ENCODE measurements around the gene IGSF8.

Gene IGSF8

DNA sequence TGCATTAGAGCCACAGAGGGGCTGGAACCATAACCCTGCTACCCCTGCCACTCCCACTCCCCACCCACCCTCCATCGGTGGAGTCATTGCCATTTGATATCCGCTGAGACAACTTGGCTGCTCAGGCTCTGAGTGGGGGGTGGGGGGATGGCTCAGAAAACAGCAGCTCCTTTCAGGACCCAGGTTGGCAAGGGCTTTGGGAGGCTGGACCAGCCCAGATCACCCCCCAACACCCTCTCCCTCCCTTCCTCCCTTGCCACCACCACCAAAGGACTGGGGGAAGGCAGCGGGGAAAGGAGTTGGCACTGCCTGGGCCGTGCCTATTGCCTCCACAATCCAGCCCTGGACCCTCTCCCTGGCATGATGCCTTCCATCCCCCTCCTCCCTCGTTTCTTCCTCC lies 30.2 kb downstream of the IGSF8 start:
- no peak for TF ChIP-seq CTCF (IDR thresholded peaks at IDR 0.05; ENCODE audit: borderline replicate concordance, insufficient read depth, low read depth, low read length)
- H3K4me3 ChIP-seq (ENCODE audit: low read depth, low read length) = no peak overlapping the region

DNA sequence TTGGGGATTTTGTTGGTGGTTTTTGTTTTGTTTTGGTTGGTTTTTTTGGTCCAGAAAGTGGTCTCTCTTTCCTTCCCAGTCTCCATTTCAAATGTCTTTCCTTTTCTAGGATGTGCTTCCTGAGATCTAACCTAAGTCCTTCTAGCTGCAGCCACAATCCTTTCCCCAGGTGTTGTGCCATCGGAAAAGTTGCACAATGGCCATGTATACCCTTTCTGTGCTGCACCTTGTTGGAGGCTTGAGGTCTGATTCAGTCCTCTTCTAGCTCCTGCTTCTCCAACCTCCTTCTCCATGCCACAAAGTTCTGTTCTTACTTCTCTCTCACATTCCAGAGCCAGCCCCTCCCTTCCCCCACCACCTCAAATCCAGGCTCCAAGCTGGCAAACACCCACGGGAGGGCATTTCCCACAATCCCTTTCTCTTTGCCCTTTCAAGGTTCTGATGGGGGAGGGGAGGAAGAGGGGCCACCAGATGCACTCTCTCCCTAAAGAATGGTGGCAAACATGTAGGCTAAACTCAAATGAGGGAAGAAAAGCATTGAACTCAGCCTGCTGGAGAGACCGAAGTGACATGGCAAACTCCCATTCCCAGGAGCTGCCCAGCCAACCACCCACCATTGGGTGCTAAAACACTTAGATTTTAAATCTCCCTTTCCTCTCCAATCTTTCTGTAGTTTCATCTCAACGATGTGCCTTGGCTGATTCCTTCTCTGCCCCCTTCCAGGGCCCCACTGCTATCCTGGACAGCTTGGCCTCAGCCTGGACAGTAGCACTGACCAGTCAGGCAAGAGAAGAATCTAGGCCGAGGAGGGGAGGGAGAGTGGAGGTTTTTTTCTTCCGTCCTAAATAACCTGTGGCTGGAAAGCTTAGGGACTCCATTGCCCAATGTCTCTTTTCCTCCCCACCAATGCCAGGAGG lies 31.3 kb downstream of the IGSF8 start:
- no peak overlapping the region for H3K4me3 ChIP-seq (ENCODE audit: low read depth, low read length)
- TF ChIP-seq CTCF (IDR thresholded peaks at IDR 0.05; ENCODE audit: borderline replicate concordance, insufficient read depth, low read depth, low read length) = no peak

GRCh38 chr1:160064746-160065145 lies 33.7 kb downstream of the IGSF8 start:
- no peak for TF ChIP-seq CTCF (IDR thresholded peaks at IDR 0.05; ENCODE audit: borderline replicate concordance, insufficient read depth, low read depth, low read length)
- no peak overlapping the region for H3K4me3 ChIP-seq (ENCODE audit: low read depth, low read length)

DNA sequence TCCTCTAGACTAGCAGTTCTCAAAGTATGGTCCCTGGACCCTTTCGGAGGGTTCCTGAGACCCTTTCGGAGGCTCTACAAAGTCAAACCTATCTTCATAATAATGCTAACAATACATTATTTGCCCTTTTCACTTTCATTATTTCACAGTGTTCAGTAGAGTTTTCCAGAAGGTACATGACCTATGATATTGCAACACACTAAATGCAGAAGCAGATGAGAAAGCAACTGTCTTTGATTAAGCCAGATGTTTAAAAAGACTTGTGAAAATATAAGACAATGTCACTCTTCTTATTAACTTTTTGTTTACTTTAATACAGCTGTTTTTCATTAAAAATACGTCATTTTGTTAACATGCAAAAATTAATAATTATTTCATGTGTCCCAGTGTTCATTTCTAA lies 34.3 kb downstream of the IGSF8 start:
- no peak for TF ChIP-seq CTCF (IDR thresholded peaks at IDR 0.05; ENCODE audit: borderline replicate concordance, insufficient read depth, low read depth, low read length)

DNA sequence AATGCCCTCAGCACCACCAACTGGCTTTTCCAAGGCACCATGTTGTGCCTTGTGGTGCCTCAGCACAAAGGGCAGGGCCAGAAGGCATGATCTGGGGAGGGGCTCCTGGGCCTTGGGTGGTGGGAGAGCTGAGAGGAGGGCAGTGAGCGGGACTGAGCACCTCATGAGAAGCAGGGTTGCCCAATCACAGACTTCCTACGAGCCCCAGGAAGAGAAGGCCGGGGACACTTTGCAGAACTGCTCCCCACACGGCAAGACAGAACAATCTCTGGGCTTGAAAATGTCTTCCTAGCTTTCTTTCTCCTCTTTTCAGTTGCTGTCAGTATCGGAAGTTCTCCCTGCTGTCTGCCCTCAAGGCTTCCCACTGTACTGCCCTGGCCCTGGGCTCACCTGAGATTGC lies 35.2 kb downstream of the IGSF8 start:
- TF ChIP-seq CTCF (IDR thresholded peaks at IDR 0.05; ENCODE audit: borderline replicate concordance, insufficient read depth, low read depth, low read length) = no peak
- H3K4me3 ChIP-seq (ENCODE audit: low read depth, low read length) = no peak overlapping the region

More for the DNA sequence above, 34.3 kb downstream of the IGSF8 start:
- H3K4me3 ChIP-seq (ENCODE audit: low read depth, low read length) = no peak overlapping the region

GRCh38 chr1:160062230-160062532 lies 36.2 kb downstream of the IGSF8 start:
- no peak overlapping the region for H3K4me3 ChIP-seq (ENCODE audit: low read depth, low read length)
- no peak for TF ChIP-seq CTCF (IDR thresholded peaks at IDR 0.05; ENCODE audit: borderline replicate concordance, insufficient read depth, low read depth, low read length)
